A549 treated with AZD9567 at 1 μM for 4 hours (cell line): Measurements from ENCODE around the gene PTPN21. TPM values are rescaled to one million over a fixed set of nuclear protein-coding genes. Genes with fewer than 3 reads are reported as not detected.

ENCODE experiments used
- total RNA-seq: library from RNA; stranded (reverse); fragments of 200-300 nt; extraction: Qiagen RNA extraction; gene quantifications from 5 replicates; pipeline ENCODE4 v1.2.3, GENCODE V29; 2022; ENCODE audit not compliant: insufficient read depth

PTPN21 gene
- total RNA-seq = 8.1 to 8.7 TPM (median 8.3 TPM) in 5 replicates

GRCh38 chr14:88554457-88555286, at the start of gene PTPN21:
PTPN21 (minus strand) TSS chr14:88555007; CDS start chr14:88550417, 4,590 bp downstream.

GRCh38 chr14:88562831-88563686, 8.3 kb upstream of the PTPN21 start, which contains the start of gene ZC3H14:
ZC3H14 (plus strand) TSS chr14:88563037; CDS start chr14:88563134, 97 bp downstream.

Other genes starting within 250 kb of the PTPN21 start
- not detected in 5 replicates for gene KCNK10, start 231.7 kb downstream of the PTPN21 start, total RNA-seq
- gene SPATA7, start 169.3 kb downstream of the PTPN21 start, total RNA-seq = 3.7 to 8.6 TPM (median 4.8 TPM) in 5 replicates
- gene ZC3H14, start 8.0 kb upstream of the PTPN21 start, total RNA-seq = 60.6 to 81.7 TPM (median 67.7 TPM) in 5 replicates
- 0.19 to 0.55 TPM (median 0.41 TPM) in 5 replicates for gene EML5, start 237.9 kb upstream of the PTPN21 start, total RNA-seq